HepG2 (cell line): ENCODE data around the gene TTC23. TPM values are rescaled to one million over a fixed set of nuclear protein-coding genes. Genes with fewer than 3 reads are reported as not detected.

Experiments
- BCLAF1 ChIP-seq: fragments of 450-650 bp; IDR thresholded peaks from 2 replicates; pipeline ENCODE4 v1.6.1; 2017; ENCODE audit warnings: mild to moderate bottlenecking
- EED ChIP-seq: sonication (generic); formaldehyde crosslinking; IDR thresholded peaks from 2 replicates; pipeline ENCODE4 v1.5.0; 2020; ENCODE audit warnings: mild to moderate bottlenecking, missing genetic modification reagents
- FOXO1 ChIP-seq: sonication (generic); formaldehyde crosslinking; IDR thresholded peaks from 2 replicates; pipeline ENCODE4 v1.4.0; 2020; ENCODE audit warnings: missing genetic modification reagents
- NFIC ChIP-seq: IDR thresholded peaks from 2 replicates; pipeline ENCODE4 v1.6.1; 2012; ENCODE audit warnings: mild to moderate bottlenecking, low read length, inconsistent platforms
- PTBP1 ChIP-seq: fragments of 200-400 bp; formaldehyde crosslinking; IDR thresholded peaks from 2 replicates; pipeline ENCODE4 v1.6.1; 2018; ENCODE audit warnings: low read length, low read depth; ENCODE audit not compliant: poor library complexity, severe bottlenecking
- ZHX2 ChIP-seq, 2 experiments: sonication (generic) in 1 of 2; formaldehyde crosslinking in 1 of 2; IDR thresholded peaks; 2 replicates each; pipeline versions ENCODE4 v1.6.1 to v1.9.0; 2014 to 2022; ENCODE audit warnings: antibody characterized with exemption in 1 of 2, borderline replicate concordance in 1 of 2, inconsistent platforms in 1 of 2, low read depth in 1 of 2, missing genetic modification reagents in 1 of 2
- ZNF431 ChIP-seq: sonication (generic); formaldehyde crosslinking; IDR thresholded peaks from 2 replicates; pipeline ENCODE4 v1.9.0; 2022; ENCODE audit warnings: missing genetic modification reagents, low read depth, mild to moderate bottlenecking, borderline replicate concordance
- ZNF451 ChIP-seq: sonication (generic); formaldehyde crosslinking; IDR thresholded peaks from 2 replicates; pipeline ENCODE4 v1.5.0; 2020; ENCODE audit warnings: mild to moderate bottlenecking, missing genetic modification reagents
- polyA plus RNA-seq, 8 experiments: library from polyadenylated mRNA; depleted of rRNA in 3 of 8; stranded (reverse) in 7 of 8; unstranded in 1 of 8; fragments of >200 nt; fragmentation: Illumina TruSeq in 4 of 8; extraction: Trizol in 4 of 8; gene quantifications; 2 replicates each; pipeline versions ENCODE4 v1.2.1 to v1.2.3, GENCODE V29; 2011 to 2016; ENCODE audit warnings: low read depth in 4 of 8, missing spikeins in 1 of 8, mixed read lengths in 1 of 8; ENCODE audit not compliant: insufficient read depth in 1 of 8
- total RNA-seq, 5 experiments: library from RNA; depleted of rRNA; stranded (reverse); fragments of >200 nt; fragmentation: Illumina TruSeq; extraction: Trizol; gene quantifications; 2 replicates each; pipeline ENCODE4 v1.2.3, GENCODE V29; 2016; ENCODE audit warnings: low read depth in 1 of 5
- TF ChIP-seq, protein P1 (sequence below): IDR thresholded peaks from 2 replicates; pipeline ENCODE4 v1.6.1; 2016; ENCODE audit warnings: missing compliant biosample characterization, missing genetic modification reagents, borderline replicate concordance
- TF ChIP-seq, protein P2 (sequence below): sonication (generic); formaldehyde crosslinking; IDR thresholded peaks from 2 replicates; pipeline ENCODE4 v1.4.0; 2020; ENCODE audit warnings: missing genetic modification reagents, borderline replicate concordance
- TF ChIP-seq, protein P3 (sequence below): sonication (generic); formaldehyde crosslinking; IDR thresholded peaks from 2 replicates; pipeline ENCODE4 v1.9.0; 2021; ENCODE audit warnings: missing genetic modification reagents, borderline replicate concordance
- TF ChIP-seq, protein P4 (sequence below): sonication (generic); formaldehyde crosslinking; IDR thresholded peaks from 2 replicates; pipeline ENCODE4 v1.5.0; 2020; ENCODE audit warnings: mild to moderate bottlenecking, low read depth, missing genetic modification reagents, borderline replicate concordance

TTC23 gene
- total and polyA plus RNA-seq, 2 of the 13 experiments (the other 11 are each of a cell fraction or from before 2014, with no cell fraction given) = 1.6 to 11.7 TPM

- TF ChIP-seq, protein P1, sequence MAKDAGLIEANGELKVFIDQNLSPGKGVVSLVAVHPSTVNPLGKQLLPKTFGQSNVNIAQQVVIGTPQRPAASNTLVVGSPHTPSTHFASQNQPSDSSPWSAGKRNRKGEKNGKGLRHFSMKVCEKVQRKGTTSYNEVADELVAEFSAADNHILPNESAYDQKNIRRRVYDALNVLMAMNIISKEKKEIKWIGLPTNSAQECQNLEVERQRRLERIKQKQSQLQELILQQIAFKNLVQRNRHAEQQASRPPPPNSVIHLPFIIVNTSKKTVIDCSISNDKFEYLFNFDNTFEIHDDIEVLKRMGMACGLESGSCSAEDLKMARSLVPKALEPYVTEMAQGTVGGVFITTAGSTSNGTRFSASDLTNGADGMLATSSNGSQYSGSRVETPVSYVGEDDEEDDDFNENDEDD (CRISPR knock-in tag) = no peak
- TF ChIP-seq ZHX2 (IDR thresholded peaks at IDR 0.05; ENCODE audit: low read depth) (no peak), ZHX2 (CRISPR knock-in tag; IDR thresholded peaks at IDR 0.05; ENCODE audit: borderline replicate concordance) (no peak), NFIC (no peak), EED (CRISPR knock-in tag) (no peak), BCLAF1 (no peak), FOXO1 (no peak), PTBP1 (no peak), ZNF451 (no peak), ZNF431 (CRISPR knock-in tag) (no peak)
- TF ChIP-seq, protein P2, sequence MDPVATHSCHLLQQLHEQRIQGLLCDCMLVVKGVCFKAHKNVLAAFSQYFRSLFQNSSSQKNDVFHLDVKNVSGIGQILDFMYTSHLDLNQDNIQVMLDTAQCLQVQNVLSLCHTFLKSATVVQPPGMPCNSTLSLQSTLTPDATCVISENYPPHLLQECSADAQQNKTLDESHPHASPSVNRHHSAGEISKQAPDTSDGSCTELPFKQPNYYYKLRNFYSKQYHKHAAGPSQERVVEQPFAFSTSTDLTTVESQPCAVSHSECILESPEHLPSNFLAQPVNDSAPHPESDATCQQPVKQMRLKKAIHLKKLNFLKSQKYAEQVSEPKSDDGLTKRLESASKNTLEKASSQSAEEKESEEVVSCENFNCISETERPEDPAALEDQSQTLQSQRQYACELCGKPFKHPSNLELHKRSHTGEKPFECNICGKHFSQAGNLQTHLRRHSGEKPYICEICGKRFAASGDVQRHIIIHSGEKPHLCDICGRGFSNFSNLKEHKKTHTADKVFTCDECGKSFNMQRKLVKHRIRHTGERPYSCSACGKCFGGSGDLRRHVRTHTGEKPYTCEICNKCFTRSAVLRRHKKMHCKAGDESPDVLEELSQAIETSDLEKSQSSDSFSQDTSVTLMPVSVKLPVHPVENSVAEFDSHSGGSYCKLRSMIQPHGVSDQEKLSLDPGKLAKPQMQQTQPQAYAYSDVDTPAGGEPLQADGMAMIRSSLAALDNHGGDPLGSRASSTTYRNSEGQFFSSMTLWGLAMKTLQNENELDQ (CRISPR knock-in tag) = no peak
- TF ChIP-seq, protein P3, sequence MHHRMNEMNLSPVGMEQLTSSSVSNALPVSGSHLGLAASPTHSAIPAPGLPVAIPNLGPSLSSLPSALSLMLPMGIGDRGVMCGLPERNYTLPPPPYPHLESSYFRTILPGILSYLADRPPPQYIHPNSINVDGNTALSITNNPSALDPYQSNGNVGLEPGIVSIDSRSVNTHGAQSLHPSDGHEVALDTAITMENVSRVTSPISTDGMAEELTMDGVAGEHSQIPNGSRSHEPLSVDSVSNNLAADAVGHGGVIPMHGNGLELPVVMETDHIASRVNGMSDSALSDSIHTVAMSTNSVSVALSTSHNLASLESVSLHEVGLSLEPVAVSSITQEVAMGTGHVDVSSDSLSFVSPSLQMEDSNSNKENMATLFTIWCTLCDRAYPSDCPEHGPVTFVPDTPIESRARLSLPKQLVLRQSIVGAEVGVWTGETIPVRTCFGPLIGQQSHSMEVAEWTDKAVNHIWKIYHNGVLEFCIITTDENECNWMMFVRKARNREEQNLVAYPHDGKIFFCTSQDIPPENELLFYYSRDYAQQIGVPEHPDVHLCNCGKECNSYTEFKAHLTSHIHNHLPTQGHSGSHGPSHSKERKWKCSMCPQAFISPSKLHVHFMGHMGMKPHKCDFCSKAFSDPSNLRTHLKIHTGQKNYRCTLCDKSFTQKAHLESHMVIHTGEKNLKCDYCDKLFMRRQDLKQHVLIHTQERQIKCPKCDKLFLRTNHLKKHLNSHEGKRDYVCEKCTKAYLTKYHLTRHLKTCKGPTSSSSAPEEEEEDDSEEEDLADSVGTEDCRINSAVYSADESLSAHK (CRISPR knock-in tag) = no peak
- TF ChIP-seq, protein P4, sequence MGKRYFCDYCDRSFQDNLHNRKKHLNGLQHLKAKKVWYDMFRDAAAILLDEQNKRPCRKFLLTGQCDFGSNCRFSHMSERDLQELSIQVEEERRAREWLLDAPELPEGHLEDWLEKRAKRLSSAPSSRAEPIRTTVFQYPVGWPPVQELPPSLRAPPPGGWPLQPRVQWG (CRISPR knock-in tag) = no peak
These were observed 117.8 kb downstream of the TTC23 start (continued) for GRCh38 chr15:99131441-99132023.
